Tibial nerve (tissue), 4 donors: Measurements from ENCODE around the gene GOLPH3. TPM values are rescaled to one million over a fixed set of nuclear protein-coding genes. Genes with fewer than 3 reads are reported as not detected.

Experiments used
- DNase-seq, 2 donors: peaks; one replicate each; pipeline ENCODE4 v3.0.0-alpha.2; 2019; ENCODE audit warnings: low spot score in 2 of 2
- H3K27ac ChIP-seq, 4 donors: fragments of 200-600 bp; sonication (generic) in 3 of 4; one replicate each; pipeline ENCODE4 v1.5.1; 2017 to 2019; ENCODE audit warnings: mild to moderate bottlenecking in 1 of 4
- H3K27me3 ChIP-seq, 2 donors: fragments of 200-600 bp; sonication (generic) in 1 of 2; one replicate each; pipeline versions ENCODE4 v1.5.1 to v1.6.0; 2017 to 2019
- H3K36me3 ChIP-seq, 3 donors: fragments of 200-600 bp; sonication (generic); one replicate each; pipeline ENCODE4 v1.5.1; 2018 to 2019
- H3K4me1 ChIP-seq, 4 donors: fragments of 200-600 bp; sonication (generic) in 3 of 4; one replicate each; pipeline ENCODE4 v1.5.1; 2017 to 2019
- H3K4me3 ChIP-seq, 4 donors: fragments of 200-600 bp; sonication (generic) in 3 of 4; one replicate each; pipeline ENCODE4 v1.5.1; 2017 to 2019; ENCODE audit warnings: mild to moderate bottlenecking in 1 of 4, moderate library complexity in 1 of 4
- H3K9me3 ChIP-seq, 4 donors: fragments of 200-600 bp; sonication (generic) in 3 of 4; one replicate each; pipeline ENCODE4 v1.5.1; 2017 to 2019
- EP300 ChIP-seq, 2 donors: sonication (generic); formaldehyde crosslinking; IDR thresholded peaks; one replicate each; pipeline ENCODE4 v1.6.1; 2017; ENCODE audit warnings: antibody characterized with exemption in 2 of 2, mild to moderate bottlenecking in 1 of 2
- POLR2A ChIP-seq, 2 donors: fragments of 450-650 bp; IDR thresholded peaks; one replicate each; pipeline ENCODE4 v1.6.1; 2017; ENCODE audit warnings: antibody characterized with exemption in 2 of 2, mild to moderate bottlenecking in 2 of 2, moderate library complexity in 2 of 2
- WGBS, 2 donors: methylation state at CpG; one replicate each; pipeline ENCODE4 v1.1.5; 2018; 5-methylcytosine and 5-hydroxymethylcytosine counted together
- total RNA-seq, 4 donors: library from RNA; depleted of rRNA; stranded (reverse); fragments of >200 nt; gene quantifications; one replicate each; pipeline ENCODE4 v1.1.0, GENCODE V29; 2016
- TF ChIP-seq, protein P1 (sequence below), 5 experiments: fragments of 200-600 bp in 3 of 5; fragments of 450-650 bp in 2 of 5; sonication (generic) in 3 of 5; IDR thresholded peaks; one replicate each; pipeline ENCODE4 v1.5.1; 2016 to 2019; ENCODE audit warnings: antibody characterized with exemption in 5 of 5, mild to moderate bottlenecking in 3 of 5, moderate library complexity in 2 of 5

Gene GOLPH3
- total RNA-seq, 4 donors from 2014 or later = 90.6 to 115 (median 102) TPM

- no peak for TF ChIP-seq POLR2A (IDR thresholded peaks at IDR 0.05)
- TF ChIP-seq, protein P1, sequence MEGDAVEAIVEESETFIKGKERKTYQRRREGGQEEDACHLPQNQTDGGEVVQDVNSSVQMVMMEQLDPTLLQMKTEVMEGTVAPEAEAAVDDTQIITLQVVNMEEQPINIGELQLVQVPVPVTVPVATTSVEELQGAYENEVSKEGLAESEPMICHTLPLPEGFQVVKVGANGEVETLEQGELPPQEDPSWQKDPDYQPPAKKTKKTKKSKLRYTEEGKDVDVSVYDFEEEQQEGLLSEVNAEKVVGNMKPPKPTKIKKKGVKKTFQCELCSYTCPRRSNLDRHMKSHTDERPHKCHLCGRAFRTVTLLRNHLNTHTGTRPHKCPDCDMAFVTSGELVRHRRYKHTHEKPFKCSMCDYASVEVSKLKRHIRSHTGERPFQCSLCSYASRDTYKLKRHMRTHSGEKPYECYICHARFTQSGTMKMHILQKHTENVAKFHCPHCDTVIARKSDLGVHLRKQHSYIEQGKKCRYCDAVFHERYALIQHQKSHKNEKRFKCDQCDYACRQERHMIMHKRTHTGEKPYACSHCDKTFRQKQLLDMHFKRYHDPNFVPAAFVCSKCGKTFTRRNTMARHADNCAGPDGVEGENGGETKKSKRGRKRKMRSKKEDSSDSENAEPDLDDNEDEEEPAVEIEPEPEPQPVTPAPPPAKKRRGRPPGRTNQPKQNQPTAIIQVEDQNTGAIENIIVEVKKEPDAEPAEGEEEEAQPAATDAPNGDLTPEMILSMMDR (IDR thresholded peaks at IDR 0.05) = no peak
- TF ChIP-seq EP300 (IDR thresholded peaks at IDR 0.05) = no peak
- Histone ChIP-seq H3K4me3 (no peak overlapping the region), H3K4me1 (peaks cover 0 to 64% (median 18%) of the 10 kb centered on the region in 4 donors), H3K36me3 (peaks cover 0 to 8% (median 0%) of the 10 kb centered on the region in 3 donors), H3K9me3 (no peaks in the 10 kb centered on the region), H3K27me3 (no peaks in the 10 kb centered on the region), H3K27ac (no peak overlapping the region)
- DNase-seq = no peak
- 76 to 79% methylated on average over 2 of the region's 2 CpGs for WGBS, 2 donors
Observed at GRCh38 chr5:32158679-32158975, 15.5 kb downstream of the GOLPH3 start.

DNA sequence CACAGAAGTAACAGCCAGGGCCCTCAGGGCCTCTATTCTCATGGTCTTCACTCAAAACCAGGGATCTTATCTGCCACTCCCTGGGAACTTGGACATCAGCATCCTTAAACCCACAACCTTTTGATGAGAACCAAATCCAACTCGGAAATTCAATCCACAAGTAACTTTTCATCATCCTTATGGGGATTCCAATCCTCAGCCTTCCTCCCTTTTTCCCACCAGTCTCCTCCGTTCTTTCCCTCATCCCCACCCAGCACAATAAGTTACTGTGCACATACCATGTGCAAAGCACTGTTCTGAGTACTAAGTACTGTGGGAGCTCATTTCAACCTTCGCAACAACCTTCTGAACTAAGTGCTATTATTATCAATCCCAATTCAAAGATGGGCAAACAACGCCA, 17.0 kb downstream of the GOLPH3 start:
- Histone ChIP-seq H3K4me3 (no peak overlapping the region), H3K36me3 (peaks cover 0 to 3% (median 0%) of the 10 kb centered on the region in 3 donors), H3K27me3 (no peaks in the 10 kb centered on the region), H3K9me3 (no peaks in the 10 kb centered on the region), H3K4me1 (peaks cover 0 to 73% (median 18%) of the 10 kb centered on the region in 4 donors), H3K27ac (no peak overlapping the region)
- TF ChIP-seq, protein P1 (IDR thresholded peaks at IDR 0.05) = no peak
- TF ChIP-seq POLR2A (IDR thresholded peaks at IDR 0.05) (no peak), EP300 (IDR thresholded peaks at IDR 0.05) (no peak)
- DNase-seq = no peak
- 53 to 60% methylated on average over 4 of the region's 4 CpGs for WGBS, 2 donors

DNA sequence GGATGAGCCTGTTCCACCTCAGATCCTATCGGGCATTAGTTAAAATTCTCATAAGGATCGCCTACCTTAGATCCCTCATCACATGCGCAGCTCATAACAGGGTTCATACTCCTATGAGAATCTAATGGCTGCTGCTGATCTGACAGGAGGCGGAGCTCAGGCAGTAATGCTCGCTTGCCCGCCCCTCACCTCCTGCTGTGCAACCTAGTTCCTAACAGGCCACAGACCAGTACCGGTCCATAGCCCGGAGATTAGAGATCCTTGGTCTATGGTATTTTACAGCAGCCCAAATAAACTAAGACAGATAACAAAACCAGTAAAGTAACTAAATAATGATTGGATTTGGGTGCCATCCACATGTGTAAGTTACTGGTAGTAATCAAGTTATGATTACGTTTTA, 17.5 kb downstream of the GOLPH3 start:
- Histone ChIP-seq H3K36me3 (no peaks in the 10 kb centered on the region), H3K4me3 (no peak overlapping the region), H3K4me1 (peaks cover 0 to 78% (median 18%) of the 10 kb centered on the region in 4 donors), H3K27me3 (no peaks in the 10 kb centered on the region), H3K9me3 (no peaks in the 10 kb centered on the region), H3K27ac (no peak overlapping the region)
- 85 to 86% methylated on average over 9 of the region's 9 CpGs for WGBS, 2 donors
- DNase-seq = no peak
- TF ChIP-seq, protein P1 (IDR thresholded peaks at IDR 0.05) = no peak
- no peak for TF ChIP-seq EP300 (IDR thresholded peaks at IDR 0.05)
- no peak for TF ChIP-seq POLR2A (IDR thresholded peaks at IDR 0.05)

DNA sequence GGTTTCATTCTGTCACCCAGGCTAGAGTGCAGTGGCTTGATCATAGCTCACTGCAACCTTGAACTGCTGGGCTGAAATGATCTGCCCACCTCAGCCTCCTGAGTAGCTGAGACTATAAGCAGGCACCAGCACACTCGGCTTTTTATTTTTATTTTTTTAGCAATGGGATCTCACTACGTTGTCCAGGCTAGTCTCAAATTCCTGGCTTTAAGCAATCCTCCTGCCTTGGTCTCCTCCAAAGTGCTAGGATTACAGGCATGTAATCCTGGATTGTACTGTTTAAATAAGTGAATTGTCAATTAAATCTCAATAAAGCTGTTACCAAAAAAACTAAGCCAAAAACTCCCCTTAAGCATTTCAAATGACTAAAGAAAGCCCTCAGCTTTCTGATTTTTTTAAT, 18.9 kb downstream of the GOLPH3 start:
- no peak for DNase-seq
- H3K27ac ChIP-seq = no peak overlapping the region
- TF ChIP-seq EP300 (IDR thresholded peaks at IDR 0.05) = no peak
- TF ChIP-seq, protein P1 (IDR thresholded peaks at IDR 0.05) = no peak
- no peak for TF ChIP-seq POLR2A (IDR thresholded peaks at IDR 0.05)
- no peak overlapping the region for H3K4me3 ChIP-seq
- no peaks in the 10 kb centered on the region for H3K36me3 ChIP-seq
- 94% methylated on average over 2 of the region's 2 CpGs for WGBS, 2 donors
- peaks cover 0 to 87% (median 18%) of the 10 kb centered on the region in 4 donors for H3K4me1 ChIP-seq
- H3K27me3 ChIP-seq = no peaks in the 10 kb centered on the region
- no peaks in the 10 kb centered on the region for H3K9me3 ChIP-seq

DNA sequence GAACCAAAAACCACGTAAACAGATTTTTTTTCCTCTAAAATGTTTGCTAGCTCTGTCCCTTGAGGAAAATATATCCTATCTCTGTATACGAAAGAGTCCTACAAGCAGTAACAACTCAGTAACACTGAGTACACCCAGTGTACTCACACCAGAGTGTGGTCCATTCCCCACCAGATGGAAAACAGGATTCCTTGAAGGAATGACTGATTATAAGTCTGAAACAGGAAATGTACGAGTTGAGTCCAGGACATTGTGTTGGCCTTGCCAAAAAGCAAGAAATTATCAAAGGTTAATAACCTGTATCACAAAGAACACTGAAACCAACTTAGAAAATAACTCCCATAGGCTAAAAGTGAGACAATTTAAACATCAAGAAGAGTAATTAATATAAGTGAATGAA, 20.4 kb downstream of the GOLPH3 start:
- no peak overlapping the region for H3K4me3 ChIP-seq
- TF ChIP-seq POLR2A (IDR thresholded peaks at IDR 0.05) (no peak), EP300 (IDR thresholded peaks at IDR 0.05) (no peak)
- TF ChIP-seq, protein P1 (IDR thresholded peaks at IDR 0.05) = no peak
- H3K27ac ChIP-seq = no peak overlapping the region
- H3K4me1 ChIP-seq = peaks cover 0 to 84% (median 10%) of the 10 kb centered on the region in 4 donors
- H3K36me3 ChIP-seq = peaks cover 0 to 1% (median 0%) of the 10 kb centered on the region in 3 donors
- 41 to 45% methylated on average over 3 of the region's 3 CpGs for WGBS, 2 donors
- no peak for DNase-seq
- no peaks in the 10 kb centered on the region for H3K27me3 ChIP-seq
- no peaks in the 10 kb centered on the region for H3K9me3 ChIP-seq
